GM21529 (cell line): ENCODE results near the gene NPTX2.

Source experiments
- ATAC-seq: cut with Tn5 transposase; IDR thresholded peaks from one replicate; pipeline ENCODE4 v1.9.1; 2021; ENCODE audit not compliant: unreplicated experiment

Gene NPTX2

GRCh38 chr7:98617960-98618418 lies 904 bp downstream of the NPTX2 start:
- ATAC-seq: no peak

- ATAC-seq: no peak
These were observed 1.7 kb downstream of the NPTX2 start for GRCh38 chr7:98618786-98619185.

- ATAC-seq: no peak
These were observed 2.6 kb downstream of the NPTX2 start for GRCh38 chr7:98619450-98620321.

GRCh38 chr7:98621573-98622482 lies 4.7 kb downstream of the NPTX2 start:
- ATAC-seq: no peak

- no peak for ATAC-seq
These were observed 5.8 kb downstream of the NPTX2 start for GRCh38 chr7:98622926-98623325.

GRCh38 chr7:98624846-98625420 lies 7.8 kb downstream of the NPTX2 start:
- ATAC-seq: no peak

GRCh38 chr7:98626460-98627412 lies 9.7 kb downstream of the NPTX2 start:
- no peak for ATAC-seq

GRCh38 chr7:98627413-98627790 lies 10.3 kb downstream of the NPTX2 start:
- no peak for ATAC-seq

- no peak for ATAC-seq
These were observed 11.3 kb downstream of the NPTX2 start for GRCh38 chr7:98628418-98628817.

- no peak for ATAC-seq
These were observed 11.9 kb downstream of the NPTX2 start for GRCh38 chr7:98629001-98629431.

GRCh38 chr7:98630149-98630548 lies 13.1 kb downstream of the NPTX2 start:
- ATAC-seq: no peak

- no peak for ATAC-seq
These were observed 13.7 kb downstream of the NPTX2 start for GRCh38 chr7:98630770-98631169.

GRCh38 chr7:98638853-98639252 lies 21.8 kb downstream of the NPTX2 start:
- no peak for ATAC-seq

- ATAC-seq: no peak
These were observed 23.3 kb downstream of the NPTX2 start for GRCh38 chr7:98640375-98640774.

GRCh38 chr7:98641646-98642500 lies 24.8 kb downstream of the NPTX2 start:
- peak; percentile 76 for ATAC-seq

GRCh38 chr7:98643236-98643985 lies 26.3 kb downstream of the NPTX2 start:
- ATAC-seq: no peak

GRCh38 chr7:98646465-98646864 lies 29.4 kb downstream of the NPTX2 start:
- no peak for ATAC-seq

GRCh38 chr7:98647326-98647725 lies 30.2 kb downstream of the NPTX2 start:
- no peak for ATAC-seq

GRCh38 chr7:98651760-98652159 lies 34.7 kb downstream of the NPTX2 start:
- ATAC-seq: no peak
